ENCODE data around the gene PXYLP1.

DNA sequence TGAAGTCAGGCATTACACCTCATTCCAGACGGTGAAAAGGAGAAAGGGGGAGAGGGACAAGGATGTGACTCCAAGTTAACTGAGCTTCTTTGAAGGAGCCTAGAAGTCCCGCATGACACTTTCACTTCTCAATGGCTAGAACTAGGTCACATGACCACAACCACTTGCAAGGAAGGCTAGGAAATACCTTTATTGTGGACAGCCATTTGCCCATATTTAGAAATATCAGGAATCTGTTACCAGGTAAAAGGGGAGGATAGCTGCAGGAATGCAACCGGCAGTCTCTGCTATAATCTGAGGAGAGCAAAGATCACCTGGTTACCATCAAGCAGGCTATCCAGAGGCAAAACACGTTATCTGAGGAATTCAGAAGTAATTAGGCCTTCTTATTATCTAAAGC is 28.9 kb upstream of the PXYLP1 start:
- TF ChIP-seq CEBPB (tag; IDR thresholded peaks at IDR 0.05) (no peak), EP400 (IDR thresholded peaks at IDR 0.05) (no peak), ZNF274 (IDR thresholded peaks at IDR 0.05; ENCODE audit: borderline replicate concordance, low read depth, low read length) (no peak)

Measured in K562 (cell line).